Brain microvascular endothelial cell (primary cell): Measurements from ENCODE around the gene CMTR2.
"Not testable (repeated sequence)": the region's sequence is repeated elsewhere in the genome, so short reads cannot be mapped to it uniquely, and the experiment has no call there.

Experiments
- DNase-seq: peaks from one replicate; pipeline ENCODE4 v3.0.0-alpha.2; 2020
- H3K27ac ChIP-seq: fragments of 250-450 bp; sonication (Bioruptor Pico); 2 replicates; pipeline ENCODE4 v1.5.1; 2020; ENCODE audit warnings: mild to moderate bottlenecking, moderate library complexity
- H3K27me3 ChIP-seq: fragments of 250-450 bp; sonication (Bioruptor Pico); replicated peaks from 2 replicates; pipeline ENCODE4 v1.5.1; 2020; ENCODE audit warnings: mild to moderate bottlenecking
- H3K36me3 ChIP-seq: fragments of 250-450 bp; sonication (Bioruptor Pico); replicated peaks from 2 replicates; pipeline ENCODE4 v1.5.1; 2020; ENCODE audit warnings: mild to moderate bottlenecking
- H3K4me3 ChIP-seq: 2 replicates; pipeline ENCODE4 v1.5.1; 2011; ENCODE audit warnings: low read depth, mild to moderate bottlenecking, control low read depth, low read length, moderate library complexity
- in situ Hi-C: cut with HindIII; loops from 2 replicates; pipeline ENCODE4 v1.10.0; 2017; ENCODE audit warnings: low sequenced_read_pairs, low pct_ligation_motif_present
- TF ChIP-seq, protein P1 (sequence below): IDR thresholded peaks from 2 replicates; pipeline ENCODE4 v1.5.1; 2011; ENCODE audit warnings: low read depth, mild to moderate bottlenecking, moderate library complexity, low read length, control low read depth, inconsistent platforms; ENCODE audit errors: missing control alignments

Gene CMTR2

DNA sequence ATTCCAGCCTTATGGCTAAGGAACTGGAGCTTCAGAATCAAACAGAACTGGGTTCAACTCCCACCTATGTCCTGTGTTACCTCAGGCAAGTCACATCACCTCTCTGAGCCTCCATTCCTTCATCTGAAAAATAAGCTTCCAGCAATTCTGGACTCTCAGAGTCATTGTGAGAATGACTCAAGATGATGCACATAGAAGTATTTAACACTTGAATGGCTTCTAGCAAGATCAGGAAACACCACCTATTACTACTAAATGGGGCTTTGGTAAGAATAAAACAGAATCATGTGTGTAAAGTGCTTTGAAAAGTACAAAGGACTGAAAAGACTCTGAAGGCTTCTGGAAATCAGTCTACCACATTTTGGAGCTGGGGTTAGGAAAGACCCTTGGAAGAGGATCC, 38.5 kb upstream of the CMTR2 start:
- Histone ChIP-seq H3K36me3 (no peaks in the 10 kb centered on the region), H3K27ac (no peak overlapping the region), H3K4me3 (no peak overlapping the region), H3K27me3 (no peaks in the 10 kb centered on the region)
- TF ChIP-seq, protein P1, sequence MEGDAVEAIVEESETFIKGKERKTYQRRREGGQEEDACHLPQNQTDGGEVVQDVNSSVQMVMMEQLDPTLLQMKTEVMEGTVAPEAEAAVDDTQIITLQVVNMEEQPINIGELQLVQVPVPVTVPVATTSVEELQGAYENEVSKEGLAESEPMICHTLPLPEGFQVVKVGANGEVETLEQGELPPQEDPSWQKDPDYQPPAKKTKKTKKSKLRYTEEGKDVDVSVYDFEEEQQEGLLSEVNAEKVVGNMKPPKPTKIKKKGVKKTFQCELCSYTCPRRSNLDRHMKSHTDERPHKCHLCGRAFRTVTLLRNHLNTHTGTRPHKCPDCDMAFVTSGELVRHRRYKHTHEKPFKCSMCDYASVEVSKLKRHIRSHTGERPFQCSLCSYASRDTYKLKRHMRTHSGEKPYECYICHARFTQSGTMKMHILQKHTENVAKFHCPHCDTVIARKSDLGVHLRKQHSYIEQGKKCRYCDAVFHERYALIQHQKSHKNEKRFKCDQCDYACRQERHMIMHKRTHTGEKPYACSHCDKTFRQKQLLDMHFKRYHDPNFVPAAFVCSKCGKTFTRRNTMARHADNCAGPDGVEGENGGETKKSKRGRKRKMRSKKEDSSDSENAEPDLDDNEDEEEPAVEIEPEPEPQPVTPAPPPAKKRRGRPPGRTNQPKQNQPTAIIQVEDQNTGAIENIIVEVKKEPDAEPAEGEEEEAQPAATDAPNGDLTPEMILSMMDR, result no peak
- in situ Hi-C loops, result no loop called here
- DNase-seq, result no peak

DNA sequence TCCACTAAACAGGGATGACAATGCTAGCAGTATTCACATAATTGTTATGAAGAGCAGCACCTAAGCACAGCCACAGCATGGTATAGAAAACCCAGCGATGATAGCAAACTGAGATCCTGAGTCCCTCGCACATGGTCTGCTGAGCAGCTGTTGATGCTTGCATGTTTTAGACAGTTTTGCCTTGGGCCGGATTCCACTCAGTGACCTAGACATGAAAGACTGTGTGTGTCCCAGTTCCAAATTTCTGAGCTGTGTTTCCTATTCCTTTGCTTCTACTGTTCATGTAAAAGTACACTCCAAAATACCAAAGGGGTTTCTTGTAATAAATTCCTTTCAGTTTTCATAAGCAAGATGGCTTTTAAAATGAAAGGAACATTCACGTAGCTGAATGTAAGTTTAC, 30.8 kb upstream of the CMTR2 start:
- Histone ChIP-seq H3K4me3 (no peak overlapping the region), H3K27ac (no peak overlapping the region), H3K27me3 (no peaks in the 10 kb centered on the region), H3K36me3 (no peaks in the 10 kb centered on the region)
- DNase-seq, result no peak
- in situ Hi-C loops, result no loop called here
- TF ChIP-seq, protein P1, result no peak

DNA sequence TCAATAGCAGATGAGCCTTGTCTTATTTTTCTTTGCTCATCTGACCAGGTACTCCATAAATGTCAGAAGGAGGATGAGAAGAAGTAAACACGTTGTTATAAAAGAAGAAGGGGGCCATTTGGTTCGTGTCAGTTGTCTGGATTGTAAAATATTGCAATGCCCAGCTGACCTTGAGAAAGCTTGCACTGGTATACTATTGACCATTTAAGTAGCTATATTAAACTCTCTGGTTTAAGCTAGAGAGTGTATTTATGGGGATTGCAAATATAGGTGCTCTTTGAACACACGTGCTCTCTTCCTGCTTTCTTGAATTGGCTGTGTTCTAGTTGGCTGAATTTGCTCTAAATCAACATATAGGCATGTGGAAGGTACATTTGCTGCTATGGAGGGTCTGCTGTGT, 26.1 kb upstream of the CMTR2 start:
- no peaks in the 10 kb centered on the region for H3K27me3 ChIP-seq
- no peak overlapping the region for H3K4me3 ChIP-seq
- in situ Hi-C loops, result no loop called here
- DNase-seq, result no peak
- TF ChIP-seq, protein P1, result no peak
- H3K36me3 ChIP-seq, result no peaks in the 10 kb centered on the region
- no peak overlapping the region for H3K27ac ChIP-seq

DNA sequence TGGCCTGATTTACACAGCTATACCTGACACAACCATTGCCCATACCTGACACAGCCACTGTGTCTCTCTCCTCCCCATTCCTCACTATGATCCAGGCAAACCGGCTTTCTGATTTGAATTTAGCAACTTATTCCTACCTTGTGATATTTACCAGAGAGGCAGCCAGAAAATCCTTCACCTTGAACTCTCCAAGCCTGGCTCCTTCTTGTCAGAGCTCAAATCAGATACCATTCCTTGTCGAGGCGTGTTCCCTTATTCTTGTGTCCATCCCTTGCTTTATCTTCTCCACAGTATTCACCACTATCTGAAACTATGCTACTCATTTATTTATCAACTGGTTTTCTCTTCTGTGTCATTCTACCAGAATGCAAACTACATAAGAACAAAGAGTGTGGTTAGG, 24.4 kb upstream of the CMTR2 start:
- H3K27me3 ChIP-seq, DNase-seq, H3K27ac ChIP-seq, H3K36me3 ChIP-seq, H3K4me3 ChIP-seq, in situ Hi-C loops: not testable (repeated sequence)

DNA sequence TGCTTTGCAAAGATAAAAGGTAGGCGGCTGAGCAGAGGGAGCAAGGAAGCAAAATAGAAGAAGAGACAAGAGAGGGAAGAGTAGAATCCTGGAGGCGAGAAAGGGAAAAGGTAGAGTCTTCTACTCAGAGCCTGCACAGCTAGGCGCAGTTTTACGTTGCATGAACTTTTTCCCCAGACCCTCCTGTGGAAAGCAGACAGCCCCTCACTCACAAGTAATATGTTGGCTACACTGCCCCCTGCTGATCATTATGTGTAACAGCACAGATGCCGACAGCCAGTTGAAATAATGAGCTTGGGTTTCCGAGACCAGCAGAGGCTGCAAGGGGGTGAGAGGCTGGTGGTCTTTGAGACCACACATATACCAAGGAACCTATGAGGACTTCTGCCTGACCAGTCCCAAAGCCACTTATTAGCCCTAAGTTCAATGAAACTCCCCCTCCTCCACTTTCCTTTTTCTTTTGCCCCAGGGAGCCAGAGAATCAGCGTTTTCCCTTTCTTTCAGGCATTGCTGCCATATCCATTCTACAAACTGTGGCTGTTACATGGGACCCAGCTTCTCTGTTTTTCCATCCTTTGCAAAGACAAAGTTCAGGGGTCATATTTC, 22.5 kb upstream of the CMTR2 start:
- in situ Hi-C loops, result no loop called here
- TF ChIP-seq, protein P1, result peak; percentile 81
- no peaks in the 10 kb centered on the region for H3K36me3 ChIP-seq
- H3K27me3 ChIP-seq, result no peaks in the 10 kb centered on the region
- no peak overlapping the region for H3K4me3 ChIP-seq
- DNase-seq, result no peak
- H3K27ac ChIP-seq, result no peak overlapping the region

DNA sequence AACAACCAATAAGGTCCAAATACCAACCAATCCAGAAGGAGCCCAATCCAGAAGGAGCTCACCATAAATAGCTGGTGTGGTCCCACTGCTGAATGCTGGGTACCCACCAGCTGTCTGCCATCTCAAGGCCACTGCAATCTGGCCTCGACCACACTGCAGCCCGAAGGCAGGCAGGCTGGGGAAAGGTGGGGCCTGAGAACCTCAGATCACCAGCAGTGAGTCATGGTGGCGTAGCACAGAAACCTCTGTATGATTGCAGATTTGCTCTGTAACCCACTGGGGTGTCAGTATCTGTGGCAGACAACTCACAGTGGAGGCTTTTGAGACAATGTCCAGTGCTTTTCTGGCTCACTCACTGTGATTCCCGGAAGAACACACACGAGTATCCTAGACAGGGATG, 14.7 kb upstream of the CMTR2 start:
- DNase-seq, result no peak
- H3K36me3 ChIP-seq, result no peaks in the 10 kb centered on the region
- in situ Hi-C loops, result no loop called here
- no peak overlapping the region for H3K4me3 ChIP-seq
- H3K27ac ChIP-seq, result no peak overlapping the region
- H3K27me3 ChIP-seq, result no peaks in the 10 kb centered on the region
- TF ChIP-seq, protein P1, result no peak
